Measurements from ENCODE around the gene COX19.
"Not testable (repeated sequence)": the region's sequence is repeated elsewhere in the genome, so short reads cannot be mapped to it uniquely, and the experiment has no call there.

COX19 gene

GRCh38 chr7:968205-969105 lies 6.9 kb downstream of the COX19 start:
- no peak overlapping the region for H3K27ac ChIP-seq (ENCODE audit: insufficient read depth, low read depth, low read length, poor library complexity, severe bottlenecking)
- no peaks in the 10 kb centered on the region for H3K4me1 ChIP-seq (ENCODE audit: control insufficient read depth, insufficient read depth, low read length)
- no peak overlapping the region for H3K4me3 ChIP-seq (ENCODE audit: insufficient read depth, low read depth, low read length)
- H3K9me3 ChIP-seq (ENCODE audit: control insufficient read depth, low read length) = no peaks in the 10 kb centered on the region
- H3K27me3 ChIP-seq (ENCODE audit: control insufficient read depth, insufficient read depth, low read length, poor library complexity, severe bottlenecking) = no peaks in the 10 kb centered on the region
- 97% methylated on average over 24 of the region's 24 CpGs for WGBS, 2 experiments
- H3K36me3 ChIP-seq (ENCODE audit: control insufficient read depth, insufficient read depth, low read length) = peaks cover 25% of the 10 kb centered on the region

- Histone ChIP-seq H3K36me3 (ENCODE audit: control insufficient read depth, insufficient read depth, low read length) (peaks cover 25% of the 10 kb centered on the region), H3K4me1 (ENCODE audit: control insufficient read depth, insufficient read depth, low read length) (no peaks in the 10 kb centered on the region), H3K27ac (ENCODE audit: insufficient read depth, low read depth, low read length, poor library complexity, severe bottlenecking) (no peak overlapping the region), H3K27me3 (ENCODE audit: control insufficient read depth, insufficient read depth, low read length, poor library complexity, severe bottlenecking) (no peaks in the 10 kb centered on the region), H3K9me3 (ENCODE audit: control insufficient read depth, low read length) (no peaks in the 10 kb centered on the region), H3K4me3 (ENCODE audit: insufficient read depth, low read depth, low read length) (no peak overlapping the region)
- 95 to 96% methylated on average over 39 of the region's 39 CpGs for WGBS, 2 experiments
Measured at GRCh38 chr7:967361-968082, 7.8 kb downstream of the COX19 start.

GRCh38 chr7:966291-967069 lies 8.9 kb downstream of the COX19 start:
- Histone ChIP-seq H3K4me1 (ENCODE audit: control insufficient read depth, insufficient read depth, low read length) (no peaks in the 10 kb centered on the region), H3K4me3 (ENCODE audit: insufficient read depth, low read depth, low read length) (no peak overlapping the region), H3K9me3 (ENCODE audit: control insufficient read depth, low read length) (no peaks in the 10 kb centered on the region), H3K27ac (ENCODE audit: insufficient read depth, low read depth, low read length, poor library complexity, severe bottlenecking) (no peak overlapping the region), H3K36me3 (ENCODE audit: control insufficient read depth, insufficient read depth, low read length) (peaks cover 16% of the 10 kb centered on the region), H3K27me3 (ENCODE audit: control insufficient read depth, insufficient read depth, low read length, poor library complexity, severe bottlenecking) (no peaks in the 10 kb centered on the region)
- 94% methylated on average over 22 of the region's 22 CpGs for WGBS, 2 experiments

- Histone ChIP-seq H3K27ac (ENCODE audit: insufficient read depth, low read depth, low read length, poor library complexity, severe bottlenecking) (no peak overlapping the region), H3K4me1 (ENCODE audit: control insufficient read depth, insufficient read depth, low read length) (no peaks in the 10 kb centered on the region), H3K9me3 (ENCODE audit: control insufficient read depth, low read length) (no peaks in the 10 kb centered on the region), H3K4me3 (ENCODE audit: insufficient read depth, low read depth, low read length) (no peak overlapping the region), H3K27me3 (ENCODE audit: control insufficient read depth, insufficient read depth, low read length, poor library complexity, severe bottlenecking) (no peaks in the 10 kb centered on the region), H3K36me3 (ENCODE audit: control insufficient read depth, insufficient read depth, low read length) (peaks cover 14% of the 10 kb centered on the region)
- WGBS, 2 experiments = 88 to 91% methylated on average over 27 of the region's 27 CpGs
Measured at GRCh38 chr7:964401-965231, 10.7 kb downstream of the COX19 start.

- 85% methylated on average over 37 of the region's 37 CpGs for WGBS, 2 experiments
- no peaks in the 10 kb centered on the region for H3K9me3 ChIP-seq (ENCODE audit: control insufficient read depth, low read length)
- H3K27ac ChIP-seq (ENCODE audit: insufficient read depth, low read depth, low read length, poor library complexity, severe bottlenecking) = no peak overlapping the region
- H3K27me3 ChIP-seq (ENCODE audit: control insufficient read depth, insufficient read depth, low read length, poor library complexity, severe bottlenecking) = no peaks in the 10 kb centered on the region
- H3K36me3 ChIP-seq (ENCODE audit: control insufficient read depth, insufficient read depth, low read length) = peaks cover 6% of the 10 kb centered on the region
- no peaks in the 10 kb centered on the region for H3K4me1 ChIP-seq (ENCODE audit: control insufficient read depth, insufficient read depth, low read length)
- no peak overlapping the region for H3K4me3 ChIP-seq (ENCODE audit: insufficient read depth, low read depth, low read length)
Measured at GRCh38 chr7:963236-964078, 11.9 kb downstream of the COX19 start.

GRCh38 chr7:962401-963081 lies 12.8 kb downstream of the COX19 start:
- no peaks in the 10 kb centered on the region for H3K36me3 ChIP-seq (ENCODE audit: control insufficient read depth, insufficient read depth, low read length)
- H3K4me3 ChIP-seq (ENCODE audit: insufficient read depth, low read depth, low read length) = no peak overlapping the region
- H3K4me1 ChIP-seq (ENCODE audit: control insufficient read depth, insufficient read depth, low read length) = no peaks in the 10 kb centered on the region
- 91 to 94% methylated on average over 17 of the region's 17 CpGs for WGBS, 2 experiments
- H3K9me3 ChIP-seq (ENCODE audit: control insufficient read depth, low read length) = no peaks in the 10 kb centered on the region
- H3K27me3 ChIP-seq (ENCODE audit: control insufficient read depth, insufficient read depth, low read length, poor library complexity, severe bottlenecking) = no peaks in the 10 kb centered on the region
- no peak overlapping the region for H3K27ac ChIP-seq (ENCODE audit: insufficient read depth, low read depth, low read length, poor library complexity, severe bottlenecking)

GRCh38 chr7:961546-962400 lies 13.6 kb downstream of the COX19 start:
- no peak overlapping the region for H3K4me3 ChIP-seq (ENCODE audit: insufficient read depth, low read depth, low read length)
- no peaks in the 10 kb centered on the region for H3K36me3 ChIP-seq (ENCODE audit: control insufficient read depth, insufficient read depth, low read length)
- no peaks in the 10 kb centered on the region for H3K27me3 ChIP-seq (ENCODE audit: control insufficient read depth, insufficient read depth, low read length, poor library complexity, severe bottlenecking)
- H3K27ac ChIP-seq (ENCODE audit: insufficient read depth, low read depth, low read length, poor library complexity, severe bottlenecking) = no peak overlapping the region
- H3K9me3 ChIP-seq (ENCODE audit: control insufficient read depth, low read length) = no peaks in the 10 kb centered on the region
- WGBS, 2 experiments = 92 to 94% methylated on average over 37 of the region's 37 CpGs
- no peaks in the 10 kb centered on the region for H3K4me1 ChIP-seq (ENCODE audit: control insufficient read depth, insufficient read depth, low read length)

- H3K9me3 ChIP-seq (ENCODE audit: control insufficient read depth, low read length); H3K4me1 ChIP-seq (ENCODE audit: control insufficient read depth, insufficient read depth, low read length); H3K27ac ChIP-seq (ENCODE audit: insufficient read depth, low read depth, low read length, poor library complexity, severe bottlenecking); H3K36me3 ChIP-seq (ENCODE audit: control insufficient read depth, insufficient read depth, low read length); H3K4me3 ChIP-seq (ENCODE audit: insufficient read depth, low read depth, low read length); H3K27me3 ChIP-seq (ENCODE audit: control insufficient read depth, insufficient read depth, low read length, poor library complexity, severe bottlenecking): not testable (repeated sequence)
- 88 to 89% methylated on average over 13 of the region's 13 CpGs for WGBS, 2 experiments
Measured at GRCh38 chr7:960972-961371, 14.4 kb downstream of the COX19 start.

Data from ectodermal cell (in vitro differentiated cells).